GM18511 (cell line): Measurements from ENCODE around the gene RTKN.
"Not testable (repeated sequence)": the region's sequence is repeated elsewhere in the genome, so short reads cannot be mapped to it uniquely, and the experiment has no call there.

Source experiments
- ATAC-seq: cut with Tn5 transposase; IDR thresholded peaks from one replicate; pipeline ENCODE4 v1.9.1; 2021; ENCODE audit warnings: mild to moderate bottlenecking, moderate library complexity; ENCODE audit not compliant: unreplicated experiment

RTKN gene, protein sequence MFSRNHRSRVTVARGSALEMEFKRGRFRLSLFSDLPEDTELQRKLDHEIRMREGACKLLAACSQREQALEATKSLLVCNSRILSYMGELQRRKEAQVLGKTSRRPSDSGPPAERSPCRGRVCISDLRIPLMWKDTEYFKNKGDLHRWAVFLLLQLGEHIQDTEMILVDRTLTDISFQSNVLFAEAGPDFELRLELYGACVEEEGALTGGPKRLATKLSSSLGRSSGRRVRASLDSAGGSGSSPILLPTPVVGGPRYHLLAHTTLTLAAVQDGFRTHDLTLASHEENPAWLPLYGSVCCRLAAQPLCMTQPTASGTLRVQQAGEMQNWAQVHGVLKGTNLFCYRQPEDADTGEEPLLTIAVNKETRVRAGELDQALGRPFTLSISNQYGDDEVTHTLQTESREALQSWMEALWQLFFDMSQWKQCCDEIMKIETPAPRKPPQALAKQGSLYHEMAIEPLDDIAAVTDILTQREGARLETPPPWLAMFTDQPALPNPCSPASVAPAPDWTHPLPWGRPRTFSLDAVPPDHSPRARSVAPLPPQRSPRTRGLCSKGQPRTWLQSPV

DNA sequence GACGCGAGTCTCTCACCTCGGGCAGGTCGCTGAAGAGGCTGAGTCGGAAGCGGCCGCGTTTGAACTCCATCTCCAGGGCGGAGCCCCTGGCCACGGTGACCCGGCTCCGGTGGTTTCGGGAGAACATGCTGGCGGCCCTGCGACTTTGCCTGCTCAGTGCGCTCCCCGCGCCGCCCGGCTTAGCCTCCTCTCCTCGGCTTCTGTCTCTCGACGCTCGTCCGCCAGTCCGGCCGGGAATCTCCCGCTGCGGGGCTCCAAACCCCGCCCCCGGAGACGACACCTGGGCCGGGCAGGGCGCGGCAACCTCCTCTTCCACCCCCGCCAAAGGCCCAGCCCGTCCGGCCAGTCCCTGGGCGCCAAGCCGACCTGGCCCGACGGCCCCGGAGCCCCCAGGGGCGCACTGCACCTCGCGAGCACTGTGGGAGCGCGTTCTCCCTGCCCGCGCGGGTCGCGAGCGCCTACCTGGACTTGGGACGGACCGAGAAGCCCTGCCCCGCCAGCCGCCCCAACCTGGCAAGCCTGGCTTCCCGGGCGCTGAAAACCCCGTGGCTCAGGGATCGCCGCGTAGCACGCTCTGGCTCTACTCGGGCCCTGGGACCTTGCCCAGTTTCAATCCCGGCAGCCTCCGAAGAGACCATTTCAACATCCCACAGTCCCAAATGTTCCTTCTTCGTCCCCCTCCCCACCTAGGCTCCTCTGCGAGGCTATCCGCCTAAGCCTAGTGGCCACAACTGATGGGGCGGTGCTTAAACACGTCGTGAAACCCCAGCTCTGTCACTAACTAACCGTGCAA, at the start of gene RTKN:
TSS of gene RTKN (minus strand) at position 248 of the 793 bp plus-strand sequence. CDS start at position 127, 121 bp downstream.
- peak; percentile 33 for ATAC-seq

DNA sequence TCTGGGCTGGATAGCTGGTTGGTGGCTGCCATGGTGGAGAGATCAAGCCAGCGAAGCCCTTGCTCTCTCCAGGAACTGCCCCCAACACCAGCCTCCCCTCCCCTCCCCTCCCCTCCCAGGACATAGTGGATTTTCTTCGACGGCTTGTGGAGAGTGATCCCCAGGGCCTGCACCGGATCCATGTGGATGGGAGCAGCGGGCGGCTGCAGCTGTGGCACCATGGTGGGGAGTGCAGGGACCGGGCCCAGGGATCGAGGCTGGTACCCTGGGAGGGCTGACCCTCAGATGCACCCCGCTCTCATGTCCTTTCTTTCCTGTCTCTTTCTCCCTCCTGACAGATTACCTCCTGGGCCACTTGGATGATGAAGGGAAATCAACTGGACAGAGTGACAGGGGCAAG, 48.2 kb upstream of the RTKN start:
- no peak for ATAC-seq

DNA sequence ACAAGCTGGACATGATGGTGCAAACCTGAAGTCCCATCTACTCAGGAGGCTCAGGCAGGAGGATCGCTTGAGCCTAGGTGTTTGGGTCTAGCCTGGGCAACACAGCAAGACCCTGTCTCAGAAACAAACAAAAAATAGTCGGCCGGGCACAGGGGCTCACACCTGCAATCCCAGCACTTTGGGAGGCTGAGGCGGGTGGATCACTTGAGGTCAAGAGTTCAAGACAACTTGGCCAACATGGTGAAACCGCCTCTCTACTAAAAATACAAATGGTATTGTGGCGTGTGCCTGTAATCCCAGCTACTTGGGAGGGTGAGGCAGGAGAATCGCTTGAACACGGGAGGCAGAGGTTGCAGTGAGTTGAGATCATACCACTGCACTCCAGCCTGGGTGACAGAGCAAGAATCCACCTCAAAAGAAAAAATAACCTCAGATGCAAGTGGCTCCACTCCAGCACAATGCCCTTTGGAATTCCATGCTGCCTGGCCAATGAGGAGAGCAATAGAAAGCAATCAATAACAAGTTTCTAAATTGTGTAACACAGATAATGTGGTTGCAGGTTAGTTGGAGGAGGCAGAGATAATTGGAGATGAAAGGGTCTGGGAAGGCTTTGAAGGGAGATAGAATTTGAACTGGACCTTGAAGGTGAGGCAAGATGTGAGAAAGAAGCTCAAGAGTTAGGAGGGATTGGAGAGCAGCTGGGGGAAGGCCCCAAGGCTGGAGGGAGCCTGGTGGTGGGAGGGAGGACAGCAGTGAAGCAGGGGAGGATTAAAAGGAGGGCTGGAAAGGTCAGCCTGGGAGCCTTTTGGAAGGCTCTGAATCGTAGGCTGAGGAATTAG, 47.1 kb upstream of the RTKN start:
- ATAC-seq: no peak

DNA sequence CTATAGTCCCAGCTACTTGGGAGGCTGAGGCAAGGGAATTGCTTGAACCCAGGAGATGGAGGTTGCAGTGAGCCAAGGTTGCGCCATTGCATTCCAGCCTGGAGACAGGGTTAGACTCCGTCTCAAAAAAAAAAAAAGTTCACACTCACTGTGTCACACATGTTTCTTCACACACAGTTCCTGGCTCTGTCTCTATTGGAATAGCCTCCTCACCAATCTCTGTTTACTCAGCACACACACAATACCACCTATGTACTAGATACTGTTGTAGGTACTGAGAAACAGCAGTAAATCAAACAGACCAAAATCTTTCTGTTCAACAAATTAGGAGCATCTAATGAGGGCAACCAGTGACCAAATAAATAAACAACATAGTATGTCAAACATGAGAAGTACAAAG, 44.4 kb upstream of the RTKN start:
- no peak for ATAC-seq

DNA sequence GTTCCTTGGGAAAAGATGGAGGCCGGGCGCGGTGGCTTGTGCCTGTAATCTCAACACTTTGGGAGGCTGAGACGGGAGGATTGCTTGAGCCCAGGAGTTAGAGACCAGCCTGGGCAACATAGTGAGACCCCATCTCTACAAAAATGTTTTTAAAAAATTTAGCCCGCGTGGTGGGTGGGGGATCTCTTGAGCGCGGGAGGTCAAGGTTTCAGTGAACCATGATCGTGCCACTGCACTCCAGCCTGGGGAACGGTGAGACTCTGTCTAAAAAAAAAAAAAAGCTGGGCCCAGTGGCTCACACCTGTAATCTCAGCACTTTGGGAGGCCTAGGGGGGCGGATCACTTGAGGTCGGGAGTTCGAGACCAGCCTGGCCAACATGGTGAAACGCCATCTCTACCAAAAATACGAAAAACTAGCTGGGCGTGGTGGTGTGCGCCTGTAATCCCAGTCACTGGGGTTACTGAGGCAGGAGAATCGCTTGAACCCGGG, 42.0 kb upstream of the RTKN start:
- not testable (repeated sequence) for ATAC-seq

DNA sequence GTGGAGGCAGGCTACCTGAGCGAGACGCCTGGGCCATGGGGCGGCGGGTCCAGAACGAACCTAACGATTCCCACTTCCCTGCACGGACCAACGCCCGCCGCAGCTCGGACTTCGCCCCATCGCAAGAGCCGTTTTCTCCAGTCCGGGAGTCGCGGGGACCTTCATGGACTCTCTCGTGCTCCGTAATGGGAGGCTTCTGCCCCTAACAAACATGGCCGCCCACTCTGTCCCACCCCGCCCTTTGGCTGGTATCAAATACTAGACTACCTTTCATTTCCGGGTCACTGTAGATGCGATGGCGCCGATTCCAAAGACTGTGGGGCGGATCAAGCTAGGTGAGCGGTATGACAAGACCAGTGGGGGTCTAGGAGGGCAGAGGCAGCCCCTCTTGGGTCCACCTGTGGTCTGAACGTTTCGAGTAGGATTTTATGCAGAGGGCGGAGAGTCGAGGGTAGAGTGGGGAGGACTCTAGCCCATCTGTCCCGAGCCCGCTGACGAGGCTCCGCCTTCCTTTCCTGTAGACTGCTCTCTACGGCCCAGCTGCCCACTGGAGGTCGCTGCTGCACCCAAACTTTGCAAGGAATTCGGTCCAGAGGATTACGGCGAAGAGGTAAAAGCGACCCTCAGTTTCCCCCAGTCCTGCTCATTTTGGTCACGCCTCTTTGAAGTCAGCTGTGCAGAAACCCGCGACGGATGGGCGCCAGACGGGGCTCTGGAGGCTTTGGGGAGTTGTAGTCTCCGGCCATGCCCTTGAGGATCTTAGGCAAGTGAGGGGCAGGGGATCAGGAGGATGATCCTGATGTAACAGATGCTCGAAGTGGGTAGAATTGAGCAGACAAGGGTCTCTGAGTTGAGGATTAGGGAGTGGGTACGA, 41.3 kb upstream of the RTKN start, which contains the start of the genes CCDC142 and TTC31:
TSS of gene CCDC142 (minus strand) at position 198 of the 874 bp plus-strand sequence. CDS start at position 37, 161 bp downstream.
TSS of gene TTC31 (plus strand) at position 281 of the 874 bp plus-strand sequence. CDS start at position 296, 15 bp downstream.
- peak; percentile 95 for ATAC-seq

DNA sequence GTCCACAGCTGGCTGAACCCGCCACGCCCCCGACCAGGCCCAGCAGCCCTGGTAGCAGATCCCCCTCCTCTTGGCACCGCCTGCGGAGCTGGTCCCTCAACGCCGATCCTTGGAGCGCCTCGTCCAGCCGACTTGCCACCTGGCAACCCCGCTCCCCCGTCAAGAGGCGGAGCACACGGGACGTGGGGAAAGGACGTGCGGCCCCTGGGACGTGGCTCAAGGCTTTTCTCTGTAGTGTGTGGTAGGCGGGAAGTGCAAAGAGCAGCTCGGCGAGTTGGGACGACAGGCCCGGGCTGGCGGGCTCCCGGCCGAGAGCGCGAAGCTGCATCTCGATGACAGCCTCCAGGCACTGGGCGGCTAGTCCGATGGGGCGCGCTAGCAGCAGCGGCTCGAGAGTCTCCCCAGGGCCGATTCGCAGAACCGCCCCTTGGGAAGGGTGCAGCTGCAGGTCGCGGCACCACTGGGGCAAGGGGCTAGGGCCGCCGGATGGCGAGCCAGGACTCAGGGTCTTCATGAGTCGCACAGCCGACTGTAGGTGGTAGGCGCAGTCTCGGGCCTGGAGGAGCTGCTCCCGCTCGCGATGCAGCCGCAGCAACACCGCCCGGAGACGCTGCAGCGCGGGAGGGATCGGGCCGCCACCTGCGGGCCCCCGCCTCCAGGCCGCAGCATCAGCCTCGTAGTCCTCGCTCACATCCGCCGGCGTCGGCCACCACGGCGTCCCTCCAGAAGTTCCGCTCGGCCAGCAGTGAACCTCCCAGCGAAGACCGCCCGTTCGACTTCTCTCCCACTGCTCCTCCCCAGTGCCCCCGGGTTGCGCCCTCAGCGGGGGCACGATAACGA, 40.4 kb upstream of the RTKN start:
- peak; percentile 50 for ATAC-seq

DNA sequence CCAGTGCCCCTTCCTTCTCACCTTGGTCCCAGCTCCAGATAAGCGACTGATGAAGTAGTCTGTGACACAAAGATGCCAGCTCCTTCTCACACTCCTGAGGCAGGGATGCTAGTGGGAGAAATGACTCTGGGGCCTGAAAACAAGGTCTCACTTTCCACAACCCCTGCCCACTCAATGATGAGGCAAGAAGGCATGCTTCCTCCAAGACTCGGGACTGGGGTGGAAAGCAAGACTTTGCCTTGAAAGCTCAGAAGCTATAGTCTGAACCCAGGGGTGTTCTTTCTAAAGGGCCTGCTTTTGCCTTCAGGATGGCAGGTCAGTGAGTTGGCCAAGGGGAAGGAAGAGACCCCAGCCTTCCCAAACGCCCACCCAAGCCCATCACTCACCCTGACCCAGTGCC, 39.7 kb upstream of the RTKN start:
- no peak for ATAC-seq

DNA sequence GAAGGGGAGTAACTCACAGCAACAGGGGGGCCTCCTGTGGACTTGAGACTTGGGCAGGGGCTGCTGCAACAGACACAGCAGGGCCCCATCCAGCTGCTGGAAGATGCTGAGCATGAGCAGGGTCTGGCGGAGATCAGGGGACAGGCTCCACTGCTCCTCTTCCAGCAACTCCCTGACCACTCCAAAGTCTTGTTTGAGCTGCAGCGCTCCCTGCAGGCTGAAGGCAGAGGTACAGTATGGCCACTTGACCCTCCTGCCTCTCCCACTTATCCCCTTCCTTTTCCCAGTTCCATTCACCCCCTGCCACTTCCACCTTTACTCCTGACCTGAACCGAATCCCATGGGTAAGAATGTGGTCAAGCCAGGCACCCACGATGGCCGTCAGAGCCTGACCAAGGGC, 33.2 kb upstream of the RTKN start:
- ATAC-seq: no peak

DNA sequence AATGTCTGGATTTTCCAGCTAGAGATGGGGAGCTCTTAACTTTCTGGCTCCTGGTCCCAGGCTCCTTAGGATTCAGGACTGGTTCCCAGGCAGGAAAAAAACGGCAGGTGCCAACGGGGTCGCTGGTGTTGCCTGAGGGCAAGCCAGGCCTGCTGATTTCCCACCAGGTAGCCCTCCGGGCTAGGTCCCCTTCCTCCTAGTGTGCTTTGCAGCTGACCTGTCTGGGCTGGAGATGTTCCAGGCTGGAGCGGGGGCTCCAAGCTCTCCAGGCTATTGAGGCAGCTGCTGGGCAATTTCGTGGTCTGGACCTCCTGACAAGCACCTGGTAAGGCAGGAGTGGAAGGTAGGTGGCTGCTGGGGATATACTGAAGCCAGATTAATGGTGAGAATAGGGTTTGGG, 32.7 kb upstream of the RTKN start:
- no peak for ATAC-seq

DNA sequence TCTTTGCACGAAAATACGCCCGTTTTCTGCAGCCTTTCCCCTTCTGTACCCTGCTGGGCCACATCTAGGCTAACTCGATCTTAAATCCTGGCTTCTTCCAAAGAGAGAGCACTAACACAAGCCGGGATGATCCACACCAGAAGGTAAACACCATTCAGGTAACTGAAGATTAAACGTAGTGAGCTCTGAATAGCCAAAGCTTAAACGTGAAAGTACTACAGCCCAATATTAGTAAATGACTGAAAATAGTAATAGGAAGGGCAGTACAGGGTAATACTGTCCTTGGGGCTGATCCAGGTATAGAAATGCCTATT, 31.2 kb upstream of the RTKN start:
- no peak for ATAC-seq

DNA sequence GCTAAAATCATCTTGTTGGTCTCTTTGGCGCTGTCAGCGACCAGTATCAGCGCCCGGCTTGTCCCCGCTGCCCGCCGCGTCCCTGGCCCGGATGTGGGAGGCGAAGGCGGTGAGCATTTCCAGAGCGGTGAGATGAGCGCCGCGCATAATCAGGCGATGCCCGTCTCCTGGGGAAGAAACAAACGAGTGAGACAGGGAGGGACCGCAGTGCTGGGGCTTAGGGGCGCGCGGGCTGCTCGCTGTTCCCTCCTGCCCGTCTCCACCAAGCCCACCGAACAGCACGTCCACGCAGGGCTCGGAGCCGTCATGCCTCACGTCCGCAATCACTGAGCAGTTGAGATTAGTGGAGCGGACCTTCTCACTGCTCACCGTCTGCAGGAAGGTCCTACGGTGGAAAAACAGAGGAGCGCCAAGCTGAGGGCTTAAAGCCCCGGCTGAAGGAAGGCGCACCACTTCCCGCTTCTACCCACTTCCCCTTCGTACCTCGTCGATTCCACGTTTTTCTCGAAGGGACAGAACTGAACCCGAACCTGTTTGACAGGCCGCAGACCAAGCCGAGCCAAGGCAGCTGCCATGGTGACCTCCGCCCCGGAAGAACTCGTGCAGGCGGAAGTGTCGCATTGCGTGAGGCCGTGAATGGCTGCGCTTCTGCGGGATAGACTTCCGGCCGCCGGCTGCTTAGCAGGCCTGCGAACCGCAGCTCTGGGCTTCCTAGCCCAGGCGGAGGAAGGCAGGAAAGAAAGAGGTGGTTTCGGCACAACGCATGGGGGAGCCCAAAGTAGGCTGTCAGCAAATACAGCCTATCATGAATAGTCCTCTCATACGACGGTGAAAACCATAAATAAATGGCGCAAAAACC, 30.6 kb upstream of the RTKN start, which contains the start of gene MRPL53:
TSS of gene MRPL53 (minus strand) at position 595 of the 859 bp plus-strand sequence. CDS start at position 575, 20 bp downstream.
- ATAC-seq: peak; percentile 94

DNA sequence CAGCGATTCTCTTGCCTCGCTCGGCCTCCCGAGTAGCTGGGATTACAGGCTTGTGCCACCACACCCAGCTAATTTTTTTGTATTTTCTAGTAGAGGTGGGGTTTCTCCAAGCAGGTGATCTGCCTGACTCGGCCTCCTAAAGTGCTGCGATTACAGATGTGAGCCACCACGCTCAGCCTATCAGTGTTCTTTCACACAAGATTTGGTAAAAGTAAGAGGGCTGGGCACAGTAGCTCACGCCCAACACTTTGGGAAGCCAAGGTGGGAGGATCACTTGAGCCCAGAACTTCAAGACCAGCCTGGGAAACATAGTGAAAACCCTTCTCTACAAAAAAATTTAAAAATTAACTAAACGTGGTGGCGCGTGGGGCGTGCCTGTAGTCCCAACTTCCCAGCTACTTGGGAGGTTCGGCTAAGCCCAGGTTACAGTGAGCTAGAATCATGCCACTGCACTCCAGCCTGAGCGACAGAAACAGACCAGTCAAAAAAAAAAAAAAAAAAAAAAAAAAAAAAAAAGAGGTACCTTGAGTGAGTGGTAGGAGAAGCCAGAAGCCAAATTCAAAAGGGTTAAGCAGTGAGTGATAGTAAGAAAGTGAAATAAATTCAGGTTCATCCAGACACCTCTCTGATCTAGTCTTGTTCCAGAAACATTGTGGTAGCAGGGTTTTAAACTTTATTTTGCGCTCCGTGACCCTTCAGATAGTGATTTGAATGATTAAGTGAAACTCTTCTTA, 29.8 kb upstream of the RTKN start:
- no peak for ATAC-seq

DNA sequence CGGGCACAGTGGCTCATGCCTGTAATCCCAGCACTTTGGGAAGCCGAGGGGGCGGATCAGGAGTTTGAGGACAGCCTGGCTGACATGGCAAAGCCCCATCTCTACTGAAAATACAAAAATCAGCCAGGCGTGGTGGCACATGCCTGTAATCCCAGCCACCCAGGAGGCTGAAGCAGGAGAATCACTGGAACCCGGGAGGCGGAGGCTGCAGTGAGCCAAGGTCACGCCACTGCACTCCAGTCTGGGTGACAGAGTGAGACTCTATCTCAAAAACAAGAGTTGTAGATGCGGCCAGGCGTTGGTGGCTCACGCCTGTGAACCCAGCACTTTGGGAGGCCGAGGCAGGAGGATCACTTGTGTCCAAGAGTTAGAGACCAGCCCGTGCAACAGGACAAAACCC, 29.0 kb upstream of the RTKN start:
- not testable (repeated sequence) for ATAC-seq

DNA sequence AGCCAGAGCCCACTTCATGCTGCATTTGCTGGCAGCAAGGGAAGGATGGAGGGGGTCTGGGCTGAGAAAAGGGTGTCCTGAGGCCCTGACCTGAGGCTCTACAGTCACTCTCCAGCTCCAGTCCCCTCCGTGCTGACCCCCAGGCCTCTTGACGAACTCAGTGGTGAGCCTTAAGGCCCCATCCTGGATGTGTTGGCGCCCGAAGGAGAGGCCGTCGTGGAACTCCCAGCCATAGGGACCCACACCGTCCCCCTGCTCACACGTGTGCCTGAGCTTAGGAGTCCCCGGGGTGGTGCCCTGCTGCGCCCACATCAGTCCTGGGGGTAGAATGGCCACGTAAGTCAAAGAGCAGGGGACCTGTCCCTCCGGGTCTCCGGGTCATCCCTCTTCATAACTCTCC, 22.7 kb upstream of the RTKN start:
- peak; percentile 12 for ATAC-seq

DNA sequence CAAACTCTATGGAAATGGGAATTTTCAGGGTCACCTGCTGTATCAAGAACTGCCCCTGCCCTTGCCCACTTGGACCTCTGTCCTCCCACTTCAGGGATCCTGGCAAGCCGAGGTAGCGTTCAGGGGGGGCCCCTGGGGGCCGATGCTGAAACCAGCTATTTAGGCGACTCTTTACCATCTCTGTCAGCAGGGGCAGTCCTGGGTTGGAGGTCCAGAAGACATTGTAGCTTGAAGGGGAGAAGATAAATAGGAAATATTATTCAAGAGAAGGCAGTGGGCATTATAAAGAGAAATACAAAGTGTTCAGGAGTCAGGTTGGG, 21.0 kb upstream of the RTKN start:
- no peak for ATAC-seq
